NCI-H1105 treated with DMSO at 0.1 percent for 48 hours (cell line): ENCODE results near the gene ARHGAP10.
"Not testable (repeated sequence)": the region's sequence is repeated elsewhere in the genome, so short reads cannot be mapped to it uniquely, and the experiment has no call there.

ENCODE experiments used
- DNase-seq: peaks from one replicate; lab custom pipeline; 2025; lab: John Stamatoyannopoulos, UW

ARHGAP10 gene

GRCh38 chr4:147853706-147854105 is 121.8 kb downstream of the ARHGAP10 start:
- DNase-seq = no peak

GRCh38 chr4:147854154-147854553 is 122.3 kb downstream of the ARHGAP10 start:
- DNase-seq = no peak

GRCh38 chr4:147855571-147856009 is 123.7 kb downstream of the ARHGAP10 start:
- no peak for DNase-seq

GRCh38 chr4:147860960-147861359 is 129.1 kb downstream of the ARHGAP10 start:
- no peak for DNase-seq

- no peak for DNase-seq
Measured at GRCh38 chr4:147862043-147862692, 130.3 kb downstream of the ARHGAP10 start.

- no peak for DNase-seq
Measured at GRCh38 chr4:147863111-147863747, 131.3 kb downstream of the ARHGAP10 start.

GRCh38 chr4:147863808-147864472 is 132.1 kb downstream of the ARHGAP10 start:
- DNase-seq = no peak

- DNase-seq = no peak
Measured at GRCh38 chr4:147864607-147865006, 132.7 kb downstream of the ARHGAP10 start.

GRCh38 chr4:147865926-147866325 is 134.0 kb downstream of the ARHGAP10 start:
- DNase-seq = no peak

- peak; percentile 65 for DNase-seq
Measured at GRCh38 chr4:147866532-147867271, 134.8 kb downstream of the ARHGAP10 start.

- no peak for DNase-seq
Measured at GRCh38 chr4:147874109-147874508, 142.2 kb downstream of the ARHGAP10 start.

GRCh38 chr4:147877308-147877771 is 145.5 kb downstream of the ARHGAP10 start:
- DNase-seq = no peak

- no peak for DNase-seq
Measured at GRCh38 chr4:147879676-147880075, 147.8 kb downstream of the ARHGAP10 start.

- DNase-seq = no peak
Measured at GRCh38 chr4:147880511-147880910, 148.6 kb downstream of the ARHGAP10 start.

GRCh38 chr4:147884536-147884935 is 152.6 kb downstream of the ARHGAP10 start:
- no peak for DNase-seq

GRCh38 chr4:147885216-147885615 is 153.3 kb downstream of the ARHGAP10 start:
- not testable (repeated sequence) for DNase-seq

- no peak for DNase-seq
Measured at GRCh38 chr4:147891476-147892115, 159.7 kb downstream of the ARHGAP10 start.

- no peak for DNase-seq
Measured at GRCh38 chr4:147899512-147899911, 167.6 kb downstream of the ARHGAP10 start.

GRCh38 chr4:147901388-147901787 is 169.5 kb downstream of the ARHGAP10 start:
- DNase-seq = no peak

GRCh38 chr4:147901916-147902315 is 170.0 kb downstream of the ARHGAP10 start:
- DNase-seq = no peak

- DNase-seq = no peak
Measured at GRCh38 chr4:147909225-147909624, 177.3 kb downstream of the ARHGAP10 start.

- no peak for DNase-seq
Measured at GRCh38 chr4:147910315-147910714, 178.4 kb downstream of the ARHGAP10 start.
